ENCODE results near the gene CCDC74B. TPM values are rescaled to one million over a fixed set of nuclear protein-coding genes. Genes with fewer than 3 reads are reported as not detected.

The CCDC74B gene
- total RNA-seq, result 6.7 and 10.2 TPM in 2 replicates

GRCh38 chr2:130145006-130145414 is at the start of gene CCDC74B:
CCDC74B (minus strand) TSS chr2:130145112; CDS start chr2:130144996, 116 bp downstream.

DNA sequence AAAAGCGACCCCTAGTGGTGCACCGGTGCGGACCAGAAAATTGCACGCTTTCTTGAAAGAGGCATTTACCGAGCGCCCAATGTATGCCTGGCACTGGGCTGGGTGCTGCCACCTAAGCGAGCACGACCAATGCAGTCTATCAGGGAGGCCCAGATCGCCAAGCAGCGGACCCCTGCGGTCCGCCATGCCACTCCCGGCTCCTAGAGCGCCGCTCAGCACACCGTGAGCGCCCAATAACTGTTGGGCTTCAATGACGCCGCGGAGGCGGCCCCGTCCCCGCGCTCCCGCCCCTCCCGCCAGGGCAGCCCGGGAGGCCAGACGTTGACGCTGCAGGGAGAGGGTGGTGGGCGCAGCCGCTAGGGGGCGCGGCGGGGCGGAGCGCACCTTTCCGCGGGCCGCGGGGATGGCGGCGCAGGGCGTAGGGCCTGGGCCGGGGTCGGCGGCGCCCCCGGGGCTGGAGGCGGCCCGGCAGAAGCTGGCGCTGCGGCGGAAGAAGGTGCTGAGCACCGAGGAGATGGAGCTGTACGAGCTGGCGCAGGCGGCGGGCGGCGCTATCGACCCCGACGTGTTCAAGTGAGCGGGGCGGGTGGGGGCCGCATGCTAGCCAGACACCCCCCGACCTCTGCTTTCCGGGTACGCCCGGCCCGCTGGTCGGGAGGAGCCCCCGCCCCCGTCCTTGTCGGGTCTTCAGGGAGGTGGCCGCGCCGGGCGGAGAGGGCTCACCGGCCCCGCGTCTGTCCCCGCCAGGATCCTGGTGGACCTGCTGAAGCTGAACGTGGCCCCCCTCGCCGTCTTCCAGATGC is 37.2 kb upstream of the CCDC74B start, which contains the start of gene MZT2B:
Gene MZT2B, plus strand, starts transcription at position 383 of the 803 bp plus-strand sequence. Its CDS starts 21 bp downstream, at position 404.

GRCh38 chr2:130181325-130181879 is 36.5 kb upstream of the CCDC74B start, which contains the start of gene SMPD4:
SMPD4 (minus strand) TSS chr2:130181602; CDS start chr2:130176592, 5,010 bp downstream.

DNA sequence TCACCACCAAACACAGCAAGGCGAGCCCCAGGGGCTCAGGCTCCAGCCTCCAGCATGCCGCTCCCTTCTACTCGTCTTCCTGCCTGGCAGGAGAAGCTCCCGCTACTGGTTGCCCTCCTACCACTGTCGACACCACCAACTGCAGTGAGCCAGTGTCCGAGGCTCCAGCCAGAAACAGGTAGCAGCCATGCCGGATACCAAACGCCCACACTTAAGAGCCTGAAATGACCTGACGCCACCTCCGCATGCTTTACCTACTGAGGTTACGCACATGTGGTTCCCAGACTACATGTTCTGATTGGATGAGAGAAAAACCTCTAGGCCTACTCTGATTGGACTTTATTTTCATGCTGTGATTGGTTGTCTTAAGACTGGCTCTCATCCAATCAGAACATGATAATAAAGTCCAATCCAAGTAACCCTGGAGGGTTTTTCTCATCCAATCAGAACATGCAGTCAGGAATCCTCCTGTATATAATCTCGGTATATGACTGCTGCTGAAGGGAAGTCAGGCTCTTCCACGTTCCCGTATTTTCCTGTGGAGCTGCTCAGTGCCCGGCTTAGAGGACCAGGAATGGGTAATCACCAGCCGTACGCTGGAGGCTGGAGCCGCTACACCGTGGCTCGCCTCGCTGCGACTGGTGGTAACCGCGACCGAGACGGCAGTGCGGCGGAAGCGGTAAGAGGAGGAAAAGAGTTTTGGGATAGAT is 15.6 kb downstream of the CCDC74B start, which contains the start of gene POTEF:
Gene POTEF, minus strand, starts transcription at position 103 of the 710 bp plus-strand sequence. CDS start 8,707 bp downstream, outside the sequence.

Small RNA genes lying within 50 kb of the gene (small RNA-seq; reads per million reads assigned to genes)
- gene RNU6-1049P, result not detected

Other genes with a start within 250 kb of the CCDC74B start
- not detected in 2 replicates for gene RAB6C, start 165.4 kb downstream of the CCDC74B start, total RNA-seq
- gene POTEF, start 15.9 kb downstream of the CCDC74B start, total RNA-seq, result 0.12 TPM in 1 of 2 replicates, not detected in the other
- gene SMPD4, start 36.5 kb upstream of the CCDC74B start, total RNA-seq, result 23.1 and 25.3 TPM in 2 replicates
- gene MZT2B, start 37.1 kb upstream of the CCDC74B start, total RNA-seq, result 94.6 and 97.4 TPM in 2 replicates
- not detected in 2 replicates for gene TUBA3E, start 53.3 kb upstream of the CCDC74B start, total RNA-seq
- 62.9 and 67.7 TPM in 2 replicates for gene IMP4, start 197.8 kb upstream of the CCDC74B start, total RNA-seq
- gene PTPN18, start 210.9 kb upstream of the CCDC74B start, total RNA-seq, result 20.5 and 21.4 TPM in 2 replicates